Measurements from ENCODE around the gene LSM7. TPM values are rescaled to one million over a fixed set of nuclear protein-coding genes. Genes with fewer than 3 reads are reported as not detected.

Gene LSM7
- total RNA-seq, 4 donors from 2014 or later = 51.8 to 95.7 (median 71.9) TPM

GRCh38 chr19:2317756-2318155 is 10.6 kb downstream of the LSM7 start:
- TF ChIP-seq CTCF (IDR thresholded peaks at IDR 0.05; ENCODE audit: low read depth) = no peak

GRCh38 chr19:2317300-2317699 is 11.1 kb downstream of the LSM7 start:
- TF ChIP-seq CTCF (IDR thresholded peaks at IDR 0.05; ENCODE audit: low read depth) = no peak

DNA sequence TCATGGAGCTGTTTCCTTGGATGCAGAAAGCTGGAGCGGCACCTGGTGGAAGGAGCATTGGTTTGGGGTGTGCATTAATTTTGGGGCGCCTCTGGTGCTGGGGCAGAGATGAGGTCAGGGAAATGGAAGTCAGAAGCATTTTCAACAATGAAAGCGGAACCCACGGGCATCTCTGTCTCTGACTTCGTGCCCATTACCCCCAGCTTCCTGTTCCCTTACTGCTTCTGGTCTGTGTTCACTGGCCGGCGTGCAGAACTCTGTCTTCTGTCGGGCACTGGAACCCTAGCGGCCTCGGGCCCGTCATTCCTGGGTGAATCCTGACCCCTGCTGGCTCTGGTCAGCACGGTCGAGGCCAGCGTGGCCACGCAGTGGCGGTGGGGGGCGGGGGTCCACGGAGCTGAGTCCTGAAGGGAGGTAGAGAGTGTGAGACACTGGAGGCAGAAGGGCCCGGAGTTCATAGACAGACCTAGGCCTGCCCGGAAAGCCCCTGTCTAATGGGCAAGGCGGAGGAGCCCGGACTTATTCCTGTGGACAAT is 12.5 kb downstream of the LSM7 start:
- TF ChIP-seq CTCF (IDR thresholded peaks at IDR 0.05; ENCODE audit: low read depth) = no peak

DNA sequence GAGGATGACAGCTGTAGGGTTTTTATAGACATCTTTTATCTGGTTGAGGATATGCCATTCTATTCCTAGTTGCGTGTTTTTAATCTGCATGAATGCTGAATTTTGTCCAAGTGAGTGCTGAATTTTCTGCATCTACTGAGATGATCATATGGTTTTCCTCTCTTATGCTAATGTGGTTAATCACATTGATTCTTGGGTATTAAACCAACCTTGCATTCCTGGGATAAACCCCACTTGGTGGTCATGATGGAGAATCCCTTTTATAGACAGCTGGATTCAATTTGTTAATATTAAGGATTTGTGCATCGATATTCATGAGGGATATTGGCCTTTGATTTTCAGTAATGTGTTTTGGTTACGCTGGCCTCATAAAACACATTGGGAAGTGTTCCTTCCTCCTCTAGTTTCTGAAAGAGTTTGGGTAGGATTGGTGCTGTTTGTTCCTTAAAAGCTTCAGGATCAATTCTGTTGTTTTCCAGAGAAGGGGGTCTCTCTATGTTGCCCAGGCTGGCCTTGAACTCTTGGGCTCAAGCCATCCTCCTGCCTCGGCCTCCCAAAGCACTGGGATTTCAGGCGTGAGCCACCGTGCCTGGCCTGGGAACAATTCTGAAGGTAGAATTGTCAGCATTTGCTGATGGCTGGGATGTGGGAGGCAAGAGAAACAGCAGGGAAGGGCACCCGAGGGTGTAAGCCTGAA is 13.1 kb downstream of the LSM7 start:
- TF ChIP-seq CTCF (IDR thresholded peaks at IDR 0.05; ENCODE audit: low read depth) = no peak

DNA sequence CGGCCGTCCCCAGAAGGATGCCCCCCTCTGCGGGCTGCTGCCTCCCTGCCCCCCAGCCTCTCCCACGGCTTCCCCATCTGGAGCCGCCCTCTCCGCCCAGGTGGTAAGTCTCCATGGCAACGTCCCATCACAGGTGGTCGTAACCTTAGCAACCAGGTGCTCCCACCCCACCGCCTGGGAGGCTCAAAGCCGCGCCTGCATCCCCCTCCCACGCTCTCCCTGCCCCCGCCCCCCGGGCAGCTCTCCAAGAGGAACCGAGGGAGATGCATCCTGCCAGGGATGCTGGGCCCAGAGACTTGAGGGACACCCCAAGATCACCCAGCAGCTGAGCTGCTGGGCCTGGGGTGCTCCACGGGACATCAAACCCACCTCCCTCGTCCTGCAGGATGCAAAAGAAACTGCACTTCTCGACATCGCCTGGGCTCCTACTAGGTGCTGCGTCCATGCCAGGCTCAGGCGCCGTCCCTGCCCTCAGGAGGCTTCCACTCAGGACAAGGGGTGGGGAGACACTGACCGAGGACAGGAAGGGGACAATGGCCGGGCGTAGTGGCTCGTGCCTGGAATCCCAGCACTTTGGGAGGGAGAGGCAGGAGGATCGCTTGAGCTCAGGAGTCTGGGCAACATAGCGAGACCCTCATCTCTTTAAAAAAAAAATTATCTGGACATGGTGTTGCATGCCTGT is 15.4 kb downstream of the LSM7 start:
- no peak for TF ChIP-seq CTCF (IDR thresholded peaks at IDR 0.05; ENCODE audit: low read depth)

DNA sequence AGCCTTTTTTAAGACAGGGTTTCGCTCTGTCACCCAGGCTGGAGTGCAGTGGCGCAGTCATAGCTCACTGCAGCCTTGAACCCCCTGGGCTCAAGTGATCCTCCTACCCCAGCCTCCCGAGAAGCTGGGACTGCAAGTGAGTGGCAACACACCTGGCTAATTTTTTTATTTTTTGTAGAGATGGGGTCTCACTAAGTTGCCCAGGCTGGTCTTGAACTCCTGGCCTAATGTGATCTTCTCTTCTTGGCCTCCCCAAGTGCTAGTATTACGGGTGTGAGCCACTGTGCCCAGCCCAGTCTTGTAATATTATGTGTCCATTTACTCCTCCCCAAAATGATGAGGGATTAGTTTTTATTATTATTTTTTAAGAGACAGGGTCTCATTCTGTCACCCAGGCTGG is 17.3 kb downstream of the LSM7 start:
- no peak for TF ChIP-seq CTCF (IDR thresholded peaks at IDR 0.05; ENCODE audit: low read depth)

- TF ChIP-seq CTCF (IDR thresholded peaks at IDR 0.05; ENCODE audit: low read depth) = no peak
These were observed 18.5 kb downstream of the LSM7 start for GRCh38 chr19:2309734-2310362.

Data from subcutaneous adipose tissue (tissue), 4 donors.